Stimulated activated CD4-positive, alpha-beta T cell treated with anti-CD3 and anti-CD28 coated beads, Interleukin-15, amount 100 ng/mL, for 1 hour (primary cell): ENCODE data around the gene KIDINS220.
A peak's percentile ranks its signal among the peaks of the same experiment; 100 is the strongest.

ENCODE experiments used
- DNase-seq, 2 donors: peaks; one replicate each; pipeline ENCODE4 v3.0.0-alpha.2; 2020; ENCODE audit warnings: low read depth in 1 of 2, low spot score in 1 of 2

The KIDINS220 gene

DNA sequence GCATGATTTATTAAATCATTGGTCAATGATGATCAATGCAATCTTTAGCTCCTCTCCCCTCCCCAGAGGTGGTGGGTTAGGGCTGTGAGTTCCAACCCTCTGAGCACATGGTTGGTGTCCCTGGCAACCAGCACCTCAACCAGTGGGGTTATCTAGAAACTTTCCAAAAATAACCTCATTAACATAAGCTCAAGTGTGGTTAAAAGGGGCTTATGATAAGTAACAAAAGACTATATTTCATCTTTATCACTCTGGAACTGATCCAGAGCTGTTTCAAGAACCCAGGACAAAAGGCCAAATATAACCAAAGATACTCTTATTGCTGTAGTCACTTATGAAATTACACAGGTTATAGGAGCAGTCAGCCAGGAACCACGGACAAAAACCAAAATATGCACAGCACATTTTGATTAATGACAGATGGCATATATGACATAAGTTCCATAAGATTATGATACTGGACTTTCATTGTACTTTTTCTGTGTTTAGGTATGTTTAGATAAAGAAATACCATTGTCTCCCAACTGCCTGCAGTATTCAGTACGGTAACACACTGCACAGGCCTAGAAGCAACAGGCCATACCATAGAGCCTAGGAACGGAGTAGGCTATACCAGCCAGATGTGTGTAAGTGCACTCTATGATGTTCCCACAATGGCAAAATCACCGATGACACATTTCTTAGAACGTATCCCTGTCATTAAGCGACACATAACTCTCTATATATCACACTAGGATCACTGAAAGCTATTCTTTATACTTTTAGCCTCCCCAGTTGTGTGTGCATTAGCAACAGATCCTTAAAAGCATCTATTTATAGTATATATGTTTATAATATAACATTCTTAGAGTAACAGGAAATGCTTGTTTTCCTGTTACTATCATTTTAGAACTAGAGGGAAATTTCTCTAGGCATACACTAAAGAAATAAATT is 31.9 kb downstream of the KIDINS220 start:
- no peak for DNase-seq

DNA sequence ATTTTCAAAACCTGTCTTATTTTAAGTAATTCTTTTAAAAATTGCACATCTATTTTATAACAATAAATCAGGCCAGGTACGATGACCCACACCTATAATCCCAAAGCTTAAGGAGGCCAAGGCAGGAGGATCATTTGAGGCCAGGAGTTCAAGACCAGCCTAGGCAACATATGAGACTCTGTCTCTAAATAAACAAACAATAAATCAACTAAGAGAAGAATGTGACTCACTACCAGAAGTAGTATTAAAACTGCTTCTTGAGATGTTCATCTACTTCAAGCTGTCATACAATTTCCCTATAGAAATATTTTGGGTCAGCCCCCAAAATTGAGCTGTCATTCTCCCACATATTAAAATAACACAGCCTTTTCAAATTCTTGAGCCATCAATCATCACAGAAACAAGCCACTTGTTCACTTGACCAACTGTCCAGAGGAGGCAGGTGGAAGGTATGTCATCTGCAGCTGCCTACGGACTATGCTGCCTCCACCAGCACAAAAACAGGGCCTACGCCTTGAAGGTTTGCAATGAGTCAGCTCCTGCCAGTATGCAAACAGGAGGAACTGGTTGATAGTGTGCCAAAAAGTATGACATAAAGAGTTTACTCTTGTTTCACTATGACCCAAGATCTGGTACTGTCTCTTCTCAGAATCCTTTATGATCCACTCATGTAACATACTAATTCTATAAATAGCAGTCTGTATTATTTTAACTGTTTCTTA is 33.6 kb downstream of the KIDINS220 start:
- DNase-seq, result peak in 1 of 2 donors; percentile 6

DNA sequence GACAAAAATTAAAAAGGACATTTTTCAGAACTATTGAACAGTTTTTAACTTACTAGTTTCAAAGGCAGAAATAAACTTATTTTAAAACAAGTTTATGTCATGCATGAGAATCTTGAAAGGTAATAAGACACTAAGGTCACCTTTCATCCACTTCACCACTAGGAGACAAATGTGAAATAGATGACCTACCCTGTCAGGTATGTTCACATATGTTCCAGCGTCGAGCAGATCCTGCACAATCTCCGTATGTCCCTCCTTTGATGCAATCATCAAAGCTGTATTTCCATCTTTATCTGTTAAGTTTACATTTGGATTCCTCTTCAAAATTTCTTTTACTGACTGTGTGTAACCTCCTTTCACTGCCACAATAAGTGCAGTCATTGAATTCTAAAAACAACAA is 34.7 kb downstream of the KIDINS220 start:
- DNase-seq, result no peak

DNA sequence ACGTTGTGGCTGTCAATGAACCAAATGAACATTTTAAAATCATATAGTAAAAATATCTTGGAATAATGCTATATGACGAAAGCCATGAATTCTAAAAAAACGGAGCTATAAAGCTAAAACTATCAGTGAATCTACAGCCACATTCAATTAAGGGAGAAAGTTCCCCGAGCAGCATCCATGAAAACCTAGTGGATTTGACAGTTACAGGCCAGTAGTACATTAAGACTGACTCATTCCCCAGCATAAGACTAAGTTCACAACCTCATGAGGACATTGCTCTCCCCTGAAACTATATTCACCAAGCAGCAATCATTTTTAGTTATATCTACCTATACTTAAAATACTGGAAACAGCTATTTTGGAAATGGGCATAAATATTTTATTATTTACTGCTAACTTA is 36.6 kb downstream of the KIDINS220 start:
- no peak for DNase-seq

DNA sequence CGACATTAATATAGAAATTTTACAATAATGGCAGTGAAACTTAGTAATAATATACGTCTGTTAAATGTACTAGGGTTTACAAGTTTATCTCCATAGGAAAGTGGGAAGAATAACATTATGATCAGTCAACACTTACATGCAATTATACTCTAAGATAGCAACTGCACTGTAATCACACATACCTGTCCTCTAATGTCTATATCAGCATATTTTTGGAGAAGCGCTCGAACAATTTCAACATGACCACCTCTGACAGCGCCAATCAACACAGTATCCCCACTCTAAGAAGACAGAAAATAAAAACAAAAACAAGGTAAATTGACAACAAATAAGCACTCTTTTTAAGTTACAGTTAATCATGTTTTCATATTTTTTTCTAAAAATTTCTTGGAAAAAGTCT is 37.2 kb downstream of the KIDINS220 start:
- no peak for DNase-seq

DNA sequence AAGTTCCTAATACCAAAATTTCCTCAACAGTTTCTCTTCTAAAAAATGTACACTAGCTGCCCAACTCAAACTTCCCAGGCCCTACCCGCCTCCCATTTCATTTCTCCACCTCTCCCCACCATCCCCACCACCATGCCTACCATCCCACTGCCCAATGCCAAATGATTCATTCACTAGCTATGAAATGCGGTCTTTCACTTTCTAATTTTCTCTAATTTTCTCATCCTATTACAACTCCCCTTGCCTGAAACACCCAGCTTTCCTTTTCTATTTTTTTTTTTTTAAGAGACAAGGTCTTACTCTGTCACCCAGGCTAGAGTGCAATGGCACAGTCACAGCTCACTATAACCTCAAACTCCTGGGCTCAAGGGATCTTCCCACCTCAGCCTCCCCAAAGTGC is 38.4 kb downstream of the KIDINS220 start:
- DNase-seq, result no peak

DNA sequence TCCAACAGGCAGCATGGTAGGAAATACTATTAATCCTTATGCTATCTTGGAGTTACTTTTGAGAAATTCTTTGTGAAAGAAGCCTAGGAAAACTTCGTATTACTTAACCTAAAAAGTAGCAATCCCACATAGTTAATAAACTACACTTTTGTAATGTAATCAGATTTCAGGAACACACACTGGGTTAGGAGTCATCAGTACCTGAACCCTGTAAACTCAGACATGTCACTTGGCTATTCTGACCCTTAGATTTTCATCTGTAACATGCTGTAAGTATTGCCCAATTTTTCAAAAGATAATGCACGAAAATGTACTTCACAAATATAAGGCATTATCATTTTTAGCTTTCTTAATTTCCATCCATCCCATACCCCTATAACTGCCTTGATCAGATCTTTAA is 39.0 kb downstream of the KIDINS220 start:
- no peak for DNase-seq

DNA sequence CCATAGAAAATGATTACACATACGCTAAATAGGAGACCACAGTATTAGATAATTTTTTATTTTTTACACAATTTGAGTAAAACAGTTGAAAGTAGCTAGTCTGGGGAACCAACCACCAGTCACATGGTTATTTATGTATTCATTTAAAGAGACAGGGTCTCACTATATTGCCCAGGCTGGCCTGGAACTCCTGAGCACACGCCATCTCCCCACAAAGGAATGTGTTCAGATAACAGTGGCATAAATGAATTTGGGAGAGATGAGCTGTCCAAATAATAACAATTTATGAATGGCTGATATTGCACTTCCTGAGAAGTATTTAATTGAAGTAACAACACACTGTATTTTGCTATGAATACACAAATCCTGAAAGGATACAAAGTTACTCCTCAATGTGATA is 39.7 kb downstream of the KIDINS220 start:
- DNase-seq, result no peak

DNA sequence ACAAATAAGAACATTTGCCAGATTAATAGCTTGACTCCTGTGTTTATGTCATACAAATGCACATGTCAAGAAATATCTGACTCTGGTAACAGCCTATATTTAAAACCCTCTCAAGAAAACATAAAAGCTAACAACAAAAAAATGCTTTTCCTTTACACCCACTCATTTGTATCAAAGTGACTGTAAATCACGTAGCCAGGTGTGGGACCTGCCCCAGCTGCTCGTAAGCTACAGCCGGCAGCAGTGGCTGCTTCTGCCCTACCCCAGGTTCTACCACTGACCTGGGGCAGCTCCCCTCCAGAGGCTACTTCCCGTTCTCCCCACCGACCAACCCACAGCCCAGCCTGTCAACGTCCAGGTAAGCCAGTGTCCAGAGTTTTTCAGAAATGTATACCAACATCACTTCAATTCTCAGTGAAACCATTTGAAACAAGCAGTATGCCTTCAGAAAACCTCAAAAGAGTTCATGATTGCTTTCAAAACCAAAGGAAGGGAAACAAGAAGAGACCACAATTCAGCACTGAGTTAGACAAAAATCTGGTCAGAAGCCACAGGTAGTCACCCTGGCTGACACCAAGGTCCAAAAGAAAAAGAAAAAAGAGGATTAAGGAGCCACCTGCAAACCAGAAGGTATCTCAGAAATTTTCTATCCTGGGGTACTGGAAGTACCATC is 40.4 kb downstream of the KIDINS220 start:
- no peak for DNase-seq

- no peak for DNase-seq
Observed at GRCh38 chr2:8796315-8796848, 41.0 kb downstream of the KIDINS220 start.

DNA sequence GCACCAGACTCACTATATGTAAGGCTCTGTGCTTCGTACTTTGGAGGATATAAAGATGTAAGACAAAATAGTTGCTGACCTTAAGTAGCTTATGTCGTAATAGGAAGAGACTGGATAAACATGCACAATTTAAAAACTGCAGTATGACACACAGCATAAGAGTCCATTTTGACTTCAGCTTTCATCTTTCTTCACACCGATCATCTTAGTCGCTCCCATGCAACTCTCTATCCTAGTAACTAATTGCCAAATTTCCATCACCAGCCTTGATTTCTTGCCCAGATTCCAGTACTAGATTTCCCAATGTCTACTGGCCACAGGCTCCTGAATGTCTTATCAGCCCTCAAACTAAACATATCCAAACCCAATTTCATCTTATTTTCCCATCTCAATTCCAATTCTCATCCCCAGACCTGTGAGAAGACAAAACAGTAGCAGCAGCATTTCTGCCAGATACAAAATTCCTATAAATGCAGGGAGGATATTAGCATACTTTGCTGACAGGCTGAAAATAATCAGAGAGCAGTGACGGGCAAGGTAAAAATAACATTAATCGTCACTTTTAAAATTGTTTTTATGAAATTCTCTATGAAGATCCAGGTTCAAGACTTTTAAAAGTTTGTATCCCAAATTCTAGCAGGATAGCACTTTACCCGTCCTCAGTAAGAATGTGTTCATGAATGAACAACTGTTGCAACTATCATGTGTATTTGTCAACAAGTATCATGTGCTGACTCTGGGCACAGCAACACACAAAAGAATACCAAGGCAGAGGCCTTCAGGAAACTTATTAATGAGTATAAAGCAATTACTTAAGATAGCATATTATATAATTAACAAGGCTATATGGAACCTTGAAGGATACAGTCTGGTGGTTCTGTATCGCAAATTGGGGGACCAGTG is 42.2 kb downstream of the KIDINS220 start:
- DNase-seq, result no peak

DNA sequence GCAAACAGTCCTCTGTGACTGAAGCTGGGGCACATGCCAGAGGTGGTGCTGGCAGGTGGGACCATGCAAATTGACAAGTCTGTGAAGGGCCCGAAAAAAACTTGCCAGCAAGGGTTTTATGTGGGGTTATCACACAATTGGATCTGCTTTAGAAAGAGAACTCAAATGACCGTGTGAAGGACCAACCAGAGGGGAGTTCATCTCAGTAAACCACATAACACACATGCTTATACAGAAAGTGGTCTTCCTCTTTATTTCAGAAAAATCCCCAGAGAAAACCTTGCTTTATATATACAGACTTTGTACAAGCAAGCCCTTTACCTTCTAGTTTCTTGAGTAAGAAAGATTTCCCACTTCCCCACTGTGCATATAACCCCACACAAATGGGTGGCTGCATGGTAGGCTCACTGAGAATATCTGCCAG is 46.7 kb downstream of the KIDINS220 start:
- no peak for DNase-seq

DNA sequence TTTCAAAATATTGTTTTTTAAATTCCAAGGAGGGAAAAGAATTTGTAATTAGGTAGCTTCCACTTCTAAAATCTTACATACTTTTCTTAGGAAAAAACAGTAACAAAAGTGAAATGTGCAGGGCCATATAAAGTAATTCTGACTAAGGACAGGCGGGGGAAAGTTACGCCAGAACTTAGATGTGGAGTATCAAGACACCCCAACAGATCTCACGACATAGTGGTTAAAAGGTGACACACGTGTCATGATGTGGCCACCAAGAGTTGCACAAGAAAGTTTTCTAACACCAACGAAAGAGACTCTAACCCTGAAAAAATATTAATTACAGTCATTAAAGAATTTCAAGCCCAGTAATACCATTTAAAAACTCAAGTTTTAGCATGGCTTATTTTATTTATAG is 51.0 kb downstream of the KIDINS220 start:
- no peak for DNase-seq

- DNase-seq, result no peak
Observed at GRCh38 chr2:8779795-8780671, 57.4 kb downstream of the KIDINS220 start.

DNA sequence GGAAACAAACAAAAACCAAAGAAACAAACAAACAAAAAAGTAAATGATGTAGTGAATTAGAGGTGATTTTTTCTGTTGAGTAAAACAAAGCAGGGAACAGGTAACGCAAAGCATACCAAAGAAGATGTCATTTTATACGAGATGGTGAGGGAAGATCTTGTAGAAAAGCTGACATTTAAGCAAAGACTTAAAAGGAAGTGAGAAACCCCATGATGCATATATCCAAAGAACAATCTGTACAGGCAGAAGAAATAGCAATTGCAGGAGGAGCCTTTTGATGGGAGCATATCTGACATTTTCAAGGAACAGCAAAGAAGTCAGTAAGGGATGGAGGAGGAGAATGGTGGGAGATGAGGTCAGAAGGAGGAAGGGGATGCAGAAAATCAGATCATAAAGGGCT is 63.0 kb downstream of the KIDINS220 start:
- no peak for DNase-seq

- no peak for DNase-seq
Observed at GRCh38 chr2:8767324-8767723, 70.1 kb downstream of the KIDINS220 start.

DNA sequence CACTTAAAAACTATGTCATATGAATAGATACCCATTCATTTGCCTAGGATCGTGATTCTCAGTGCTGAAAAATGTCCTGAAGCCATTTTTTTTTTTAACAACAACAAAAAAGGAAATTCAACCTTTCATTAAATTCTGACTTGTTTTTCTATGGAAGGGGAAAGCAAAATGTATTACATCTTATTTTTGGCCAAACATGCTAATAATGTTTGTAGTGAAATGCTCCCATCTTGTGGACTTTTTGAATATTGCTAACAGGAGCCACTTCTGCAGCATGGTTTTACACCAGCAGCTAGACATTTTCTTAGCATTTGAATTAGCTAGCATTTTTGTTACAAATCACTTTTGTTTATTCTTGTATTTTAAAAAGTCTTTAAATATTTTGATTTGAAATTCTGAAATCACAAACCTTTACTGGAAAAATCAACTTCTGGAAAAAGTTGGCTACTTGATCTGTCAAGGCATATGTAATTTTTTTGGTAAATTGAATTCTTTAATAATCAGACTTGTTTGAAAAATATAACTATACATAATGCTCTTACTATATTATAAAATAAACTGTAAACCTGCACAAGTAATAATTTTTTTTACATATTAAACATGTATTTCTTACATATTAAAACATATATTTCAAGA is 75.8 kb downstream of the KIDINS220 start:
- DNase-seq, result no peak

- DNase-seq, result no peak
Observed at GRCh38 chr2:8756716-8757115, 80.7 kb downstream of the KIDINS220 start.

GRCh38 chr2:8756230-8756629 is 81.2 kb downstream of the KIDINS220 start:
- no peak for DNase-seq
